Loucy (cell line): ENCODE measurements around the gene FANCC.

Source experiments
- EZH2phosphoT487 ChIP-seq: fragments of 200-600 bp; IDR thresholded peaks from 2 replicates; pipeline ENCODE4 v1.6.1; 2018; ENCODE audit warnings: antibody characterized with exemption, mild to moderate bottlenecking, moderate library complexity, borderline replicate concordance
- TF ChIP-seq, protein P1 (sequence below): fragments of 200-600 bp; sonication (generic); conservative IDR thresholded peaks from 2 replicates; pipeline ENCODE4 v1.5.1; 2014; ENCODE audit warnings: mild to moderate bottlenecking, antibody characterized with exemption, low read length

DNA sequence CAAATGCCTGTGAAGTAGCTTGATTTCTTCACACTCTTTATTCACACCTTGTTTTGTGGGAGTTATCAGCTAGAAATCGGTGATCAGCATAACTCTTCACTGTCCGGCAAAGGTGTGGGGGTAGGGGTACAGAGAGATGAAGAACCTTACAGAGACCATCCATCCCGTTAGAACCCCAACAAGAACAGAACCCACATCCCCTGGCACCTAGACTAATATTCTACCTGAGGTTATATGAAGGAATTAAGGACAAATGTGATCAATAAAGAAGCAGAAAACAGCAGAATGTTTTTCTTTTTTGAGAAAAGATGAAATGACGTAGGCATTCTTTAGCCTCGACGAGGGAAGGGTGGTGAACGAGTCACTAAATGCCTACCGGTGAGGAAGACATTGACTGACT, 44.7 kb downstream of the FANCC start:
- TF ChIP-seq, protein P1, sequence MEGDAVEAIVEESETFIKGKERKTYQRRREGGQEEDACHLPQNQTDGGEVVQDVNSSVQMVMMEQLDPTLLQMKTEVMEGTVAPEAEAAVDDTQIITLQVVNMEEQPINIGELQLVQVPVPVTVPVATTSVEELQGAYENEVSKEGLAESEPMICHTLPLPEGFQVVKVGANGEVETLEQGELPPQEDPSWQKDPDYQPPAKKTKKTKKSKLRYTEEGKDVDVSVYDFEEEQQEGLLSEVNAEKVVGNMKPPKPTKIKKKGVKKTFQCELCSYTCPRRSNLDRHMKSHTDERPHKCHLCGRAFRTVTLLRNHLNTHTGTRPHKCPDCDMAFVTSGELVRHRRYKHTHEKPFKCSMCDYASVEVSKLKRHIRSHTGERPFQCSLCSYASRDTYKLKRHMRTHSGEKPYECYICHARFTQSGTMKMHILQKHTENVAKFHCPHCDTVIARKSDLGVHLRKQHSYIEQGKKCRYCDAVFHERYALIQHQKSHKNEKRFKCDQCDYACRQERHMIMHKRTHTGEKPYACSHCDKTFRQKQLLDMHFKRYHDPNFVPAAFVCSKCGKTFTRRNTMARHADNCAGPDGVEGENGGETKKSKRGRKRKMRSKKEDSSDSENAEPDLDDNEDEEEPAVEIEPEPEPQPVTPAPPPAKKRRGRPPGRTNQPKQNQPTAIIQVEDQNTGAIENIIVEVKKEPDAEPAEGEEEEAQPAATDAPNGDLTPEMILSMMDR, result no peak
- no peak for TF ChIP-seq EZH2phosphoT487
